ENCODE measurements around the gene PKD1.

DNA sequence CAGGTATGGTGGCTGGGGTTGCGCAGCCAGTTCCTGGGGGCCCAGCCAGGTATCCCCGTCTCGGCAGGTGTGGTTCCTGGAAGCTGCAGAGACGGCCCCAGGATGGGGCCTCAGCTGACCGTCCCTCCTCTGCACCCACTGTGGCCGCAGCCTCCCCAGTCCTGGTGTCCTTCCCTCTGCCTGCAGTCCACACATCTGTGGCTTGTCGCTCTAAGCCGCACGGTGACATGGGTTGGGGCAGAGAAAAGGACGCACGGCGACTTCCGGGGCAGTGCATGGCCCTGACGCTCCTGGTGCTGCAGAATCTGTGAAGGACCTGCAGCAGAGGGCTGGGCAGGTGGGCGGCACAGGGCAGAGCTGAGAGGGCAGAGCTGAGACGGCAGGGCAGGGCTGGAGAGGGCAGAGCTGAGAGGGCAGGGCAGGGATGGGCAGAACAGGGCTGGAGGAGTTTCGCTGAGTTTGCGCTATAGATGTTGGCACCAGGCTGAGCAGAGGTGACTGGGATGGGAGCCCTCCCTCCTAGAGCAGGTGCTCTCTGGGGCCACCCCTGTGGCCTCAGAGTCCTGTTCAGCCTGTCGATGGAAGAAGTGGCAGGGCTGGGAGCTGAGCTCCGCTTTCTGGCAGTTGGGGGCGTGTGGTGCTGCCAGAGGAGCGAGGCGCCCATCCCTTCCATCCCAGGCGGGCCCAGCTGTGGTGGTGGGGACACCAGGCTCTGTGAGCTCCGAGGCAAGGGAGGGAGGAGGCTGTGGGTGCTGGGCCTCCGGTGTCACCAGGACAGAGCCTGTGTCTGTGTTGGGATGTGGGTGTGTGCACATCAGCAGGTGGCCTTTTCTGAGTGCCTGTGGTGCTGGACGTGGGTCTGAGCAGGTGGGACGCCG lies 64.9 kb downstream of the PKD1 start:
- TF ChIP-seq POLR2A (IDR thresholded peaks at IDR 0.05; ENCODE audit: low read depth) = no peak
- TF ChIP-seq, protein P1, sequence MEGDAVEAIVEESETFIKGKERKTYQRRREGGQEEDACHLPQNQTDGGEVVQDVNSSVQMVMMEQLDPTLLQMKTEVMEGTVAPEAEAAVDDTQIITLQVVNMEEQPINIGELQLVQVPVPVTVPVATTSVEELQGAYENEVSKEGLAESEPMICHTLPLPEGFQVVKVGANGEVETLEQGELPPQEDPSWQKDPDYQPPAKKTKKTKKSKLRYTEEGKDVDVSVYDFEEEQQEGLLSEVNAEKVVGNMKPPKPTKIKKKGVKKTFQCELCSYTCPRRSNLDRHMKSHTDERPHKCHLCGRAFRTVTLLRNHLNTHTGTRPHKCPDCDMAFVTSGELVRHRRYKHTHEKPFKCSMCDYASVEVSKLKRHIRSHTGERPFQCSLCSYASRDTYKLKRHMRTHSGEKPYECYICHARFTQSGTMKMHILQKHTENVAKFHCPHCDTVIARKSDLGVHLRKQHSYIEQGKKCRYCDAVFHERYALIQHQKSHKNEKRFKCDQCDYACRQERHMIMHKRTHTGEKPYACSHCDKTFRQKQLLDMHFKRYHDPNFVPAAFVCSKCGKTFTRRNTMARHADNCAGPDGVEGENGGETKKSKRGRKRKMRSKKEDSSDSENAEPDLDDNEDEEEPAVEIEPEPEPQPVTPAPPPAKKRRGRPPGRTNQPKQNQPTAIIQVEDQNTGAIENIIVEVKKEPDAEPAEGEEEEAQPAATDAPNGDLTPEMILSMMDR (IDR thresholded peaks at IDR 0.05) = no peak
